ENCODE results near the gene FIBIN. TPM values are rescaled to one million over a fixed set of nuclear protein-coding genes. Genes with fewer than 3 reads are reported as not detected.

The FIBIN gene
- total RNA-seq, 1 donor from 2014 or later, result 0.09 TPM

- no peaks in the 10 kb centered on the region for H3K36me3 Mint-ChIP-seq
- no peaks in the 10 kb centered on the region for H3K4me1 Mint-ChIP-seq
- Histone ChIP-seq H3K4me1 (no peaks in the 10 kb centered on the region), H3K79me2 (ENCODE audit: low read depth) (no peaks in the 10 kb centered on the region), H3K36me3 (no peaks in the 10 kb centered on the region), H3K27me3 (no peaks in the 10 kb centered on the region), H3K9ac (no peak overlapping the region), H3K4me3 (no peak overlapping the region), H3F3A (ENCODE audit: low read depth) (no peaks in the 10 kb centered on the region), H3K9me3 (ENCODE audit: low read depth) (no peaks in the 10 kb centered on the region), H3K27ac (no peak overlapping the region), H2AFZ (replicated peaks) (no peak overlapping the region), H3K4me2 (no peak overlapping the region), H4K20me1 (ENCODE audit: low read depth) (no peaks in the 10 kb centered on the region)
- no peak for DNase-seq (ENCODE audit: low spot score)
- no peaks in the 10 kb centered on the region for H3K9me3 Mint-ChIP-seq
- H3K4me3 Mint-ChIP-seq, result no peak overlapping the region
- no peak overlapping the region for H3K27ac Mint-ChIP-seq
- TF ChIP-seq EZH2 (IDR thresholded peaks at IDR 0.05) (no peak), EZH2phosphoT487 (IDR thresholded peaks at IDR 0.05) (no peak)
- TF ChIP-seq, protein P1, sequence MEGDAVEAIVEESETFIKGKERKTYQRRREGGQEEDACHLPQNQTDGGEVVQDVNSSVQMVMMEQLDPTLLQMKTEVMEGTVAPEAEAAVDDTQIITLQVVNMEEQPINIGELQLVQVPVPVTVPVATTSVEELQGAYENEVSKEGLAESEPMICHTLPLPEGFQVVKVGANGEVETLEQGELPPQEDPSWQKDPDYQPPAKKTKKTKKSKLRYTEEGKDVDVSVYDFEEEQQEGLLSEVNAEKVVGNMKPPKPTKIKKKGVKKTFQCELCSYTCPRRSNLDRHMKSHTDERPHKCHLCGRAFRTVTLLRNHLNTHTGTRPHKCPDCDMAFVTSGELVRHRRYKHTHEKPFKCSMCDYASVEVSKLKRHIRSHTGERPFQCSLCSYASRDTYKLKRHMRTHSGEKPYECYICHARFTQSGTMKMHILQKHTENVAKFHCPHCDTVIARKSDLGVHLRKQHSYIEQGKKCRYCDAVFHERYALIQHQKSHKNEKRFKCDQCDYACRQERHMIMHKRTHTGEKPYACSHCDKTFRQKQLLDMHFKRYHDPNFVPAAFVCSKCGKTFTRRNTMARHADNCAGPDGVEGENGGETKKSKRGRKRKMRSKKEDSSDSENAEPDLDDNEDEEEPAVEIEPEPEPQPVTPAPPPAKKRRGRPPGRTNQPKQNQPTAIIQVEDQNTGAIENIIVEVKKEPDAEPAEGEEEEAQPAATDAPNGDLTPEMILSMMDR (IDR thresholded peaks at IDR 0.05), result no peak
- H3K27me3 Mint-ChIP-seq (ENCODE audit: insufficient read depth, low read depth), result no peaks in the 10 kb centered on the region
These were observed 32.2 kb downstream of the FIBIN start for GRCh38 chr11:27025957-27026733.

DNA sequence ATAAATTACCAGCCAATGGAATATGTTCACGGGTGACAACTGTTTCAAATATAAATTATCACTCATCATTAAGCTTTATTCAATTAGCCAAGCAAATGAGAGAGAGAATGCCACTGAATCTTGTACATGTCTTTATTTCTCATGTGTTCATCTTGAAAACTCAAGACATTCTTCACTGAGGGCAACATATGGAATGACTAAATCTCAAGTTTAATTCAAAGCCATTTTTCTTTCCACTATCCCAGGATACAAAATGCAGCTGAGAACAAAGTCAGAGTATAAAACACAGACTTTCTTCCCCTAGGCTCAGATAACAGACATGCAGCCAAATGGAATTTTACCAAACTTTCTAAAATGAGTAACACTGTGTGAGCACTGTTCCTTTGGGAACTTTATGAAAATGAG, 34.7 kb downstream of the FIBIN start:
- no peaks in the 10 kb centered on the region for H3K36me3 Mint-ChIP-seq
- H3K27me3 Mint-ChIP-seq (ENCODE audit: insufficient read depth, low read depth), result no peaks in the 10 kb centered on the region
- Histone ChIP-seq H4K20me1 (ENCODE audit: low read depth) (no peaks in the 10 kb centered on the region), H3K4me3 (no peak overlapping the region), H3K79me2 (ENCODE audit: low read depth) (no peaks in the 10 kb centered on the region), H2AFZ (replicated peaks) (no peak overlapping the region), H3K36me3 (no peaks in the 10 kb centered on the region), H3K27ac (no peak overlapping the region), H3K9me3 (ENCODE audit: low read depth) (no peaks in the 10 kb centered on the region), H3F3A (ENCODE audit: low read depth) (no peaks in the 10 kb centered on the region), H3K4me2 (no peak overlapping the region), H3K4me1 (no peaks in the 10 kb centered on the region), H3K27me3 (no peaks in the 10 kb centered on the region), H3K9ac (no peak overlapping the region)
- no peak for DNase-seq (ENCODE audit: low spot score)
- H3K4me1 Mint-ChIP-seq, result no peaks in the 10 kb centered on the region
- H3K9me3 Mint-ChIP-seq, result no peaks in the 10 kb centered on the region
- no peak overlapping the region for H3K27ac Mint-ChIP-seq
- TF ChIP-seq EZH2phosphoT487 (IDR thresholded peaks at IDR 0.05), result no peak
- H3K4me3 Mint-ChIP-seq, result no peak overlapping the region

DNA sequence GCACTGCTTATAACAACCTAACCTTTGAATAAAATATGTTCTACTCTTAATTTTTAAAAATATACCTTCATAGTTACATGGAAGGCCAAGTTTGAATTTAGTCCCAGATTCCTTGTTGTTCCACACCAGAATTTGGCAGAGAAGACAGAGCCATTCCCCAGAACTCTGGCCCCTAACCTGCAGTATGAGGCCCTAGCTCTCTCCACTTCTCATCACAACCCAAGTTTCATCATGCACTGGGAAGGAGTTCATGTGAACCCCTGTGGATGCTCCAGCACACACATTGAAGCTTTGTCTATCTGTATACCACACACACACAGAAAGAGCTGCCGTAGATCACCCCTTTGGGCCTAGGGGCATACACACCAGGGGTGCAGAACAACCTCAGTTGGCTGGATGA, 36.1 kb downstream of the FIBIN start:
- no peaks in the 10 kb centered on the region for H3K4me1 Mint-ChIP-seq

More for the DNA sequence above, 36.1 kb downstream of the FIBIN start:
- Histone ChIP-seq H3K27me3 (no peaks in the 10 kb centered on the region), H3K9ac (no peak overlapping the region), H2AFZ (replicated peaks) (no peak overlapping the region), H3K4me2 (no peak overlapping the region), H3K79me2 (ENCODE audit: low read depth) (no peaks in the 10 kb centered on the region), H3K9me3 (ENCODE audit: low read depth) (no peaks in the 10 kb centered on the region), H3K27ac (no peak overlapping the region), H3K36me3 (no peaks in the 10 kb centered on the region), H4K20me1 (ENCODE audit: low read depth) (no peaks in the 10 kb centered on the region), H3K4me1 (no peaks in the 10 kb centered on the region), H3F3A (ENCODE audit: low read depth) (no peaks in the 10 kb centered on the region), H3K4me3 (no peak overlapping the region)
- DNase-seq (ENCODE audit: low spot score), result no peak
- Mint-ChIP-seq H3K27me3 (ENCODE audit: insufficient read depth, low read depth) (no peaks in the 10 kb centered on the region), H3K9me3 (peaks cover 4% of the 10 kb centered on the region), H3K36me3 (no peaks in the 10 kb centered on the region), H3K4me3 (no peak overlapping the region), H3K27ac (no peak overlapping the region)
- TF ChIP-seq EZH2phosphoT487 (IDR thresholded peaks at IDR 0.05) (no peak), EZH2 (IDR thresholded peaks at IDR 0.05) (no peak)
- TF ChIP-seq, protein P1 (IDR thresholded peaks at IDR 0.05), result no peak
